HG03095 (cell line): ENCODE measurements around the gene TBC1D22A.

Source experiments
- ATAC-seq: cut with Tn5 transposase; IDR thresholded peaks from one replicate; pipeline ENCODE4 v1.9.1; 2021; ENCODE audit warnings: moderate library complexity; ENCODE audit not compliant: unreplicated experiment

The TBC1D22A gene

DNA sequence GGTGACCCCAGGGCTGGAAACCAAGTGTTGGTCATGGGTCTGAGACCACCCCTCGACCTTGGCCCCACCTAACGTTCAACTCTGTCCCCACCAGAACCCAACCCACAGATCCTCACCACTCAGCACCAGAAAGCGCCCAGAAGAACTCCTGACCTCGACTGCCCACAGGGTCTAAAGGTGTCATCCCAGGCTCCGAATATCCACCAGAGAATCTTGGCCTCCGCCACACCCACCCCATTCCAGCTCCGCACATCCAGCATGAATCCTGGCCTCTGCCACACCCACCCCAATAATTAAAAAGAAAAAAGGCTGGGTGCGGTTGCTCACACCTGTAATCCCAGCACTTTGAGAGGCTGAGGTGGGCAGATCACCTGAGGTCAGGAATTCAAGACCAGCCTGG, 25.7 kb upstream of the TBC1D22A start:
- no peak for ATAC-seq

DNA sequence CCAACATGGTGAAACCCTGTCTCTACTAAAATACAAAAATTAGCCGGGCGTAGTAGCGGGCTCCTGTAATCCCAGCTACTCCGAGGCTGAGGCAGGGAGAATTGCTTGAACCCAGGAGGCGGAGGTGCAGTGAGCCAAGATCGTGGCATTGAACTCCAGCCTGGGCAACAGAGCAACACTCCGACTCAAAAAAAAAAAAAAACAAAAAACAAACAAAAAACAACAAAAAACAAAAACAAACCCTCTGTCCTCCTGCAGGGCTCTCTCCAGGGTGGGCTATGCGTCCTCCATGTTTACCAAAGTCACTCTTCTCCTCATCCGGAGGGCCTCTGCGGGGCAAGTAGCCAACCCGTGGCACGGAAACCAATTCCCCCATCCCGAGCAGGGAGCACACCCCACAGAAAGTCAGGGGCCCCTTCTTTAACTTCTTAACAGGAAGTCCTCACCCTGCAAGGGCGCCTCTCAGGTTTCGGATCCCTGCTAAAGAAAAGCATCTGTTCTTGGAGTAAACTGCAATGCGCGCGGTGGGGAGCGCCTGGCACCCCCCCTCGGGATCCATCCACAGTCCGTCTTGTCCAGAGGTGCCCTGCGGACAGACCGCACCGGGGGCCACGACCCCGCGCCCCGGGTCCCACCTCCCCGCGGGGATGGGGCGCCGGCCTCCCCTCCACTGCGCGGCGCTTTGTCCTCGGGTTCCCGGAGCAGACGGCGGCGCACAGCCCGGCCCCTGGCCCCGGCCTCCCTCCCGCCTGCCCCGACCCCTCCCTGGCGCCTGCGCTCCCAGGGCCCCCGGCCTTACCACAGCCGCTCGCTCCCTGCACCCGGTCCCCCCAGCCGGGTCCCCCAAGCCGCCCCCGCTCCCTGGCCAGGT, 25.1 kb upstream of the TBC1D22A start:
- no peak for ATAC-seq

DNA sequence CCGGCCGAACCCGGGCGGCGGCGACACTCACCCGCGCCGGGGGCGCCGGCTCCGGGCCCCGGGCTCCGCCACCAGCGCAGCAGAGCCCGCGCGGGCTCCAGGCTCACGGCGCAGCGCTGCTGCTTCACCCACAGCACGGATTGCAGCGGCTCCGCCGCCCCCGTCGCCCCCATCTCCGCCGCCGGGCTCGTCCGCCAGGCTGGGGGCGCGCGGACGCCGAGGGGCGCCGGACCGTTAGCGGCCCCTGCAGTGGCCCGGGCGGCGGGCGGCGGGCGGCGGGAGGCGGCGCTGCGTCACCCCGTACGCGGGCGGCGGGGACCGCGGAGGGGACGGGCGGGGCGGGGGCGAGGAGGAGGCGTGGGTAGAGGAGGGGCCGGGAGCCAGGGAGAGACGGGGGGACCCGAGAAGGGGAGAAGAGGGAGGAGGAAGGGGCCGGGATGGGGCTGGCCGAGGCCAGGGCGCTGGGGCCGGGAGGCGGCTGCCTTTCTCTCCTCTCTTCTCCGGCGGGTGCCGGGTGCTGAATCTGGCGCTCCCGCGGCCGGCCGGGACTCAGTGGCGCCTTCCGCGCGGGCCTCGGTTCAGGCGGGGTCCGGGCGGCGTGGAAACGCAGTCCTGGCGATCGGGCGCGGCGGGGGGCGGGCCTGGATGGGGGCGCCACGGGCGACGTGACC, 24.3 kb upstream of the TBC1D22A start, which contains the start of gene CERK:
TSS of gene CERK (minus strand) at position 277 of the 671 bp plus-strand sequence. CDS start at position 173, 104 bp downstream.
- no peak for ATAC-seq

DNA sequence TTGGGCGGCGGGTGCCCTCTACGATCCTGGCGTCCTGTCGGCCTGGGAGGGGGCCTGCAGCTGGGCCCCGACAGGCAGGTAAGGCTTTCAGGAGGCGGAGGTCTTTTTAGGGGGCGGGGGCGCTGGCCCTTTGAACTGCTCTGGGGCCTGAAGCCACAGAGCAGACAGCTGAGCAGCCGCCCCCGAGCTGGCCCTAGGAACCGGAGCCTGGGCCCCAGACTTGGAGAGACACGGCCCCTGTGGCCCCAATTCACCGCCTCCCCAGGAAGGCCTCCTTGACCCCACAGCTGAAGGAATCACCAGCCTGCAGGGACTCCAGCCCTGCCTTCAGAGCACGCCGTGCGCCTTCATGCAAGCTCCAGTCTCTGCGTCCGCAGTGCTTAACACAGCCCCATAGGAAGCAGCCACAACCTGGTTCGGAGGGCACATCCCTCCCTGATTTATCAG, 23.8 kb upstream of the TBC1D22A start:
- ATAC-seq = no peak

DNA sequence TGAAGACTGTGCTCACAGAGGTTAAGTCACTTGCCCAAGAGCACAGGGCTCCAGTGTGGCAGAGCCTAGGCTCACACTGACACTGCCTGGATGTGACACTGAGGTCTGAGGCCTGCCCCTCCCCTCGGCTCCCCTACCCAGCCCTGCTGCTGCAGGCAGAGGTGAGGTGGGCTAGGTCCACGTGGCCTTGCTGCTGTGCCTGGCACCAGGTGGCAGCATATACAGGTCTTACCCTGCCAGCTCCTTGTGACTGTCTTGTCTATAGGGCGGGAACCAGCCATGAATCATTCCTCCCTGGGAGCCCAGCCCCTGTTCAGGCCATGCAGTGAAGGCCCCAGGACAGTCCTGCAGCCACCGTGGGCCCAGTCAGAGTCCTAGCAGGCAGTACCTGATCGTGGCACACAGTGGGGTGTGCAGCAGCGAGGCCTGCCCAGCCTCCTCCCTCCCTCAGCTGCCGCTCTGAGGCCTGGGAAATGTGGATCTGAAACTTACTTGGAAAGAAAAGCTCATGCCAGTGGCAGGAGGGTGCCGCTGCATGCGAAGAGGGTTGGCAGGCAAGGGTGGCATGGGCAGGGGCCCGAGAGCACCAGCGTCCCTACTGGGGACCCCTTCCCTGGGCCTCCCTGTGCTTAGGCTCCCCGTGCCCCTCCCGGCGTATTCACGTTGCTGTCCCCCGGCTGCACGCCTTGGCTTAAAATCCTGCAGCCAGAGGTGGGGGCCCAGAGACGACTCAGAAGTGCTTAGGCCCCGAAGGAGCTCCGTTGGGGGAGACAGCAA, 23.2 kb upstream of the TBC1D22A start:
- ATAC-seq = no peak

DNA sequence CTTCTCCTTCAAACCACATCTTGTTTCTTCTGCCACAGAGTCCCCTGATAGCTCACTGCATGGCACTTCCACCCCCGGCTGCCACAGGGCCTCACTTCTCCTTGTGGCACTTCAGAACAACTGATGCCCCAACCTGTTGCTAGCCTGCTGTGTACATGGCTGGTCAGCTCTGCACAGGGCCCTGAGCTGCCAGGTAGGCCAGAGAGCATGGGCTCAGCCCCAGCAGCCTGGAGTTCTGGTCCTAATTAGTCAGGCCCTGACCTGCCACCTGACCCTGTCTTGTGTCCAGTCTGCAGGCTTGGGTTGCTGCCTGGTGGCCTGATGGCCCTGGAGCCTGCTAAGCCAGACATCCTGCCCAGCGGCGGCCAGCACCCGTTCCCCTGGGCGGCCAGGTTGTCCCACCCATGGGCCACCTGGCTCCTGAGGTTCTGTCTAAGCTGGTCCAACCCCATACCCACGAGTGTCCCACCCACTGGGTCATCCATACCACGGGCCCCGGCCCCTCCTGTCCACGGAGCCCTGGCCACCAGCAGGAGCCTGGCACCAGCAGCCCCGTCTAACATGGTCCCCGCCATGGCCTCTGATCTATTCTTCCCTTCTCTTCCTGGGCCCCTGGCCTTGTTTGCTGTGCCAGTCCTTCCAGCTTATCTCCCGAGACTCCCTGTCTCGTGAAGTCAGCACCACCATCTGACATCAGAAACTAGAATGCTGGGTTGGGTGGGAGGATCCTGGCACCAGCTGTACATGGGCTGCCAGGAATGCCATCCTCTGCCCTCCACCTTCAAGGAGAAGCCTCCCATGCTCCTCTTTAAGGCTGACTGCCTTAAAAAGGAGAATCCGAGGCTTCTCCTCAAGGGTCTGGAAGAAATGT, 21.3 kb upstream of the TBC1D22A start:
- no peak for ATAC-seq

DNA sequence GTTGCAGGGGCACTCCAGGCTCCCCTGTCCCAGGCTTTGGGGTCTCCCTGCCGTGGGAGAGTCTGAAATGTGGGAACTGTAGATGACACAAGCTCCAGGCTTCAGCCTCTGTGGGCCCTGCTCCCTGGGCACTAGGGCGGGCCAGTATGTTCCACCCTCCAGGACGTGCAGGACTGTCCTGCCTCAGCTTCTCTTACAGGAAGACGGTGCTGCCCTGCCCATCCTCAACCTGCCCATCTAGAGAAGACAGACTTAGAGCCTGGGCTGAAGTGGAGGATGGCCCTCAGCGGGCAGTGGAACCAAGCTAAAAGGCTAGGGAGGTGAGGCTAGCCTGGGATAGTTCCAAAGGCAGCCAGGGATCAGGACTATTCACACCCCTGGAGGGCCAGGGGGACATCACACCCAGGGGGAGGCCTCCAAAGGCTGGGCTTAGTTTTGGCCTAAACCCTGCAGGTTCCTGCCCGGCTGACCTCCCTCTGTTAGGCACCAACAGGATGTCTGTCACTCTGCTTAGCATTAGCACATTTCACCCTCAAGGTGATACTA, 20.4 kb upstream of the TBC1D22A start:
- no peak for ATAC-seq

DNA sequence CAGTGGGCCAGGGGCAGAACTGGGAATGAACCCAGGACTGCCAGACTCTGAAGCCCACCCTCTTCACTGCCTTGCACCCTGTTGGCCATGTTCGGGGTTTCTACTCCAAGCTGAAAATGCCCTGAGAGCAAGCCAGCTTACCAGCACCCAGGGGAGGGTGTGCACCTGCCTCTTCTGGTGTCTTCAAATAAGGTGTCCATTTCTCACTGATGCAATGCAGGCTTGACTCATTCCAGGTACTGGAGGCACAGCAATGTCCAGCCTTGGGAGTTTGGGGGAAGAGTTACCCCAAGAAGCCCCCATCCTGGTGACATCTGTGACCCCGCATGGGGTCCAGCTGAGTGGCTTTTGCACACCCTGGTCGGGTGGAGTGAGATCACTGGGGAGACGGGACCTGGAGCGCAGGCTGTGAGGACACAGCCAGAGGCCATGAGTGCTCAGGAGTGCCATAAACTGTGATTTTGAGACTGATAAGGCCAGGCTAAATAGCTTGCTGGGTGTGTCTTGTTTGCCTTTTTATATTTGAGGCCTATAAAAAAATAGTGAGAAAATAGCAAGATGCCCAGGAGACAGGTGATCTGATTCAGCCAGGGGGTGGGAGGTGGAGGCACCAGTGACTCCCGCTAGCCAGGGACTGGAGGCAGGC, 19.8 kb upstream of the TBC1D22A start:
- no peak for ATAC-seq

DNA sequence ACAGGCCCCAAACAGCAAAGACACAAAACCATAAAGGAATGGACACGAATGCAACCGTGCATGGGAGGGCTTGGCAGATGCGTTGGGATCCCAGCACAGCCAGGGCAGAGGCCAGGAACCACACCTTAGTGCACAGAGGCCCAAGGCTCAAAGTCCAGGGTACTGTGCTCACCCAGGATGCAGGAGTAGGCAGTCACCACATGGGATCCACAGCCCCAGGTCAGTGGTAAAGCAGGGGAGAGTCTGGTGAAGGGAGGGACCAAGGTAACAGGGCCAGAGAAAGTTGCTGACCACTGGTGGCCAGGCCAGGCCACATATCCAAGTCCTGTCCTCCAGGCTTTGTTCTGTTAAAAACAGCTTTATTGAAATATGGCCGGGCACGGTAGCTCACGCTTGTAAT, 17.9 kb upstream of the TBC1D22A start:
- ATAC-seq = no peak

DNA sequence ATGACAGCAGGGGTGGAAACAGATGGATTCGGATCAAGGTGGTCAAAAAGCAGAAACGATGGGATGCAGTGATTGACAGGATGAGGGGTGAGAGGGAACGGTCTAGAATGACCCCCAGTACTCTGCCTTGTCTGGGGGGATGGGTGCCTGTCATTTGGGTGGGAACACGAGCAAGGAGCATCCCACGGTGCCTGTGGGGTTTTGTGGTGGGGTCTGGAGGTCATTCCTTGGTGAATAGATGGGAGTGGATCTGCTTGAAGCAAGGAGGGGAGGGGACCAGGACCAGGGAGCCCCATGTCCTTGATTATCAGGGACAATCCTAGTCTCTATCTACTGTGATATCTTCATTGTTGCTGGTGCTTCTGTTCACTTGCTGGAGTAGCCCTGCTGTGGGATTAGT, 16.3 kb upstream of the TBC1D22A start:
- no peak for ATAC-seq

DNA sequence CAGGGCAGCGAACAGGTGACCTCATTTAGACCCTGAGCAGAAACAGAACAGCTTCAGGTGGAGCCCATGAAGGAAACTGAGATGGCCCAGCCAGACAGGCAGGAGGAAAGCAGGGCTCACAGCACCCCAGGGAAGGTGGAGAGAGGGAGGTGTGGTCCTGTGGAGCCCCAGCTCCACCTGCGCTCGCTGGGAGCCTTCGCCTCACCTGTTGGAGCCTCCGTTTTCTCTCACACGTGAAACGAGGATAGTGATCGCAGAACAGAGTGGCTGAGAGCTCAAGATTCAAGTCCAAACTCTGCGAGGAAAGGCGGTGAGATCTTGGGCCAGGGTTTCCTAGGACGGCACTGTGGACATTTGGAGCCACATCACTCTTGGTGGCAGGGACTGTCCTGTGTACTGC, 15.8 kb upstream of the TBC1D22A start:
- ATAC-seq = no peak

DNA sequence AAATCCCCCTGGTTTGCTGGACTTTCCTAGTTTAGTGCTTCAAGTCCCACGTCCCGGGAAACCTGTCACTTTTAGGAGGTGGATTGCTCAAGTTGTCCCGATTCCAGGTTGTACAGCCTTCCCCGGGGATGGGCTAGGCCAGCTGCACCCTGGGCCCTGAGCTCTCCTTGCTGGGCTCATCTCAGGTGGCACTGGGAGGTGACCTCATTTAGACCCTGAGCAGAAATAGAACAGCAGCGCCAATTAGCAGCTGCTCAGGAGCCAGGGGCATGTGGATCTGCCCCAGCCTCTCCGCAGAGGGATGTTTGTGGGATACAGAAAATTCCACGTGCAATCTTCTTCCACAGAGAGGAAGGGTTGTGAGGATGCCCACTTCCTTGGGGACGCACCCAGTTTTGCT, 14.8 kb upstream of the TBC1D22A start:
- no peak for ATAC-seq

DNA sequence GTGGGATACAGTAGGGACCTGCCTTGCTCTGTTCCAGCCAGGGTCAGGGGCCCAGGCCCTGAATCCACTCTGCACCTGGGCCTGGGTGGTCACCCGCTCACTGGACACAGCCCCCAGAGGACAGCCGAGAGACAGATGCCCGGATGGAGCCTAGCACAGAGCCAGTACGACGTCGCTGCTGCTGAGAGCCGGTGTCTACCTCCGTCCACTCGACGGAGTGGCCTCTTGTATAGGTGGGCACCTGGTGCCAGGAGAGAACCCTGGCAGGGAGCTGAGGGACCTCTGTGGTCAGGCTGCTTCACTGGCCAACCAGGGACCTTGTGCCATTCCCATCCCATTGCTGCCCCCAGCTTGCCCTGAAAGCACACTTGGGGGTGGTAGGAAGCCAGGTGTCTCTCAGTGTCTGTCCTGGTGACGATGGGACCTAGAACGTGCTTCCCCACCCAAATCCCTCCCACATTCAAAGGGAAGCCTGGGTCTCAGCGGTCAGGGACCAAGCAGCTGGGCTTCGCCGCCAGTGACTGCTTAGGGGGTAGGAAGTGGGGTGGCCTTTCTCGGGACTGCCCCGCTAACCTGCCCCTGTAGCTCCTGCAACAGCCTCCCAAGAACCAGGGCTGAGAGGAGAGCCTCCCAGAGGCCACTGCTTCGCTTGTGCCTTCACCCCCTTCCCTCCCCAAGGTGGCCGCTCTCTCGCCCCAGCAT, 14.1 kb upstream of the TBC1D22A start:
- no peak for ATAC-seq

DNA sequence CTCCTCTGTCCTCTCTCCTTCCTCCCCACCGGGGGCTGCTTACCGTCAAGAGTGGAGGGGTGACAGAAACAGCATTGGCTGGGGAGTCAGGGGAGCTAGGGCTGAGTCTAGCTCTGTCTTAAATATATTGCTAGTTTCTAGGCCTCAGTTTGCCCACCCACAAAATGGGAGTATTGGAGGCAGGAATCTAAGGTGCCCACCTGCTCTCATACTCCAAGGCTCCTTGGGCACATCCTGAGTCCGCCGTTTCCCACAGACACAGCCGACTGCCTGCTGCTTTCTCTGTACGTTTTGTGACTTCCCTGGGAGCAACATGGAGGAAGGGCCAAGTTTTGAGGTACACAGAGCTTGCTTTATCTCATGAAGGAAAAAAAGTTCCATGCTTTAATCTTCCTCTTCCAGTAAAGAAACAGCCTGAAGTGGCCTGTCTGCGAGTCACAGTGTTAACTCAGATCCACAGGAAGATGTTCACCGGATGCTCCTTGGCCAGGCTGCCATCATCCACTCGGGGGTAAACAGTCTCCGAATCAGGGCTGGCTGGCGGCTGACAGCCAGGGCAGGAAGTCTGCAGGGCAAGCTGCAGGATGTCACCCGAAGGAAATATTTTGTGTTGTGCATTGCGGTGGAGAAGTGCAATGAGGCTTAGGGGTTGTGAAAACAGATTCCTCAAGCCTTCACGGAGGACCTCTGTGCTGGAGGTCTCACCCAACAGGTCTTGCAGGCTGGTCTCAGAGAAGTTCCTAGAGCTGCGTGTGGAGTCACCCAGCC, 13.4 kb upstream of the TBC1D22A start:
- no peak for ATAC-seq

DNA sequence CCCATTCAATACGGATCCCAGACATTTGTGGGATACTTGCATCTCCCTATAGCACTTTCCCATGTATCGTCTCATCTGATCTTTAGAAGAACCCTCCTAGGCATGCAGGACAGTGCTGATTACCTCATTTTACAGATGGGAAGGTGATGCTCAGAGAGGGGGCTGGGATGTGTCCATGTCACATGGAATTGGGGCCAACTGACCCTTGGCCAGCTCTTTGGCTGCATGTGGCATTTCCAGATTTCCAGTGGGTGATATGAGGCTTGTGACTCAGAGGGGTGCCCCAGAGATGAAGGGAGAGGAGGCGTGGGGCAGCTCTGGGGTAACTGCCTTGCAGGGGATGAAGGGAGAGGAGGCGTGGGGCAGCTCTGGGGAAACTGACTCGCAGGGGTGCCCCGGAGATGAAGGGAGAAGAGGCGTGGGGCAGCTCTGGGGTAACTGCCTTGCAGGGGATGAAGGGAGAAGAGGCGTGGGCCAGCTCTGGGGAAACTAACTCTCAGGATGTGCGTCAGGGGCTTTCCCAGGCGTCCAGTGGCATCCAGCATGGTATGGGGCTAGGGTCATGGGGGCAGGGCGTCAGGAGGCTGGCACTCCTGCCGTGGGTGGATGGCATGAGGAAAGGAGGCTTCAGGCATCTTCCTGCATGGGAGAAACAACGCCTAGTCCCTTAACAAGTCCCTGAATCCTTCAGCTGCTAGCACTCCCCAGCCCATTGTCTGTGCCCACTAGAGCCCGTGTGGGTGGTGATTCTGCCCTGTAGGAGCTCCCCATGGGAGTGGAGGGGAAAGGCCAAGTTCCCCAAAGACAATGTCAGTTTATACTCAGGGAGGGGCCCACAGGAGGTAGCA, 12.5 kb upstream of the TBC1D22A start:
- no peak for ATAC-seq

DNA sequence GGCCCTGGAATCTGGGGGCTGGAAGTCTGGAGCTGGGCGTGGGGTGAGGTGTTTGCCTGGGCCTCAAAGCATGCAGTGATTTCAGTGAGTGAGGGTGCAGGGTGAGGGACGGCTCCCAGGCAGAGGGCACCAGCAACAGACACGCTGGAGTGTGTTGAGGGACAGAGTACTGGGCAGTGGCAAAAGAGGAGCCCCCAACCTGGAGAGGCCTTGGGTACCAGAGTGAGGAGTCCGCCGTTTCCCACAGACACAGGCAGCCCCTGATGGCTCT, 12.0 kb upstream of the TBC1D22A start:
- ATAC-seq = no peak

DNA sequence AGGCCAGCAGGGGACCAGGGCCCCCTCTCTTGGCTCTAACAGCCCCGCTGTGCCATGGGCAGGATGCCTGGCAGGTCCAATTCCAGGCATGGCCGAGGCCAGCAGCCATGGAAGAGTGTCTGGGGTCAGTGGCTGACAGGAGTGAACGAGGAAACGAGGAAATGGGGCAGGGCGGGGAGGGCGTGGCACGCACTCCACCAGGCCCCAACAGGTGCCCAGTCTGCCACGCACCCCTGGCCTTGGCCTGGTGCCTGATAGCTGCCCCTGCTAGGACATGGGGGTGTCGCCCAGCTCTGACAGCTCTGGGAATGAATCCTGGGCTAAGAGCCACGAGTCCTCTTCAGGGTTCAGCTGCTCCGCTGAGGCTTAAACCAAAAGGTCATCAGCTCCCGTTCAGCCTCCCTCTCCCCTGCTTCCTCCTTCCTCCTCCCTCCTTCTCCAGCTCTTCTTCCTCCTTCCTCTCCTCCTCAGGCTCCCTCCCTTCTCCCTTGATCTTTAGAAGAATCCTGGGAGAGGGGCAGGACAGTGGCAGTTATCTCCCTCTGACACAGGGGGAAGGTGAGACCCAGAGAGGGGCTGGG, 11.5 kb upstream of the TBC1D22A start:
- no peak for ATAC-seq
